Measurements from ENCODE around the gene PATL2. TPM values are rescaled to one million over a fixed set of nuclear protein-coding genes. Genes with fewer than 3 reads are reported as not detected.
A peak's percentile ranks its signal among the peaks of the same experiment; 100 is the strongest.
"Not testable (repeated sequence)": the region's sequence is repeated elsewhere in the genome, so short reads cannot be mapped to it uniquely, and the experiment has no call there.

PATL2 gene
- total RNA-seq, 1 experiment from 2014 or later: 1.2 TPM

- POLR2A ChIA-PET (ENCODE audit: low non-redundant PET): interaction anchor here (0.7 kb wide), 3 partner anchors 22 to 424 kb away, joined by 3 to 12 read pairs (median 10); no protein-coding TSS in a partner anchor
- H3K27me3 ChIP-seq (replicated peaks; ENCODE audit: insufficient read depth, low read depth, low read length, poor library complexity): no peaks in the 10 kb centered on the region
- BruUV-seq (replicated peaks): no TSS peak
- peaks cover 38% of the 10 kb centered on the region for H3K4me1 ChIP-seq (ENCODE audit: insufficient read depth, low read length, poor library complexity, severe bottlenecking)
- CTCF ChIA-PET: interaction anchor here (0.9 to 1.9 kb wide), 2 partner anchors 151 to 383 kb away, joined by 4 to 5 read pairs; no protein-coding TSS in a partner anchor
- H3K4me3 ChIP-seq (ENCODE audit: low read depth, low read length, poor library complexity, severe bottlenecking): no peak overlapping the region
- H3K27ac ChIP-seq (ENCODE audit: low read depth, low read length, poor library complexity, severe bottlenecking): peak overlapping the region; percentile 78
- no peaks in the 10 kb centered on the region for H3K9me3 ChIP-seq (ENCODE audit: low read depth, low read length, poor library complexity, severe bottlenecking)
- intact Hi-C loops (cut with micrococcal nuclease; ENCODE audit: unreplicated experiment): no loop called here
- no peak for DNase-seq (ENCODE audit: low spot score)
- peaks cover 17% of the 10 kb centered on the region for H3K36me3 ChIP-seq (ENCODE audit: insufficient read depth, low read length, poor library complexity, severe bottlenecking)
- no peak for TF ChIP-seq EZH2 (IDR thresholded peaks at IDR 0.05; ENCODE audit: borderline replicate concordance, low read depth, low read length, poor library complexity, severe bottlenecking)
- TF ChIP-seq, protein P1, sequence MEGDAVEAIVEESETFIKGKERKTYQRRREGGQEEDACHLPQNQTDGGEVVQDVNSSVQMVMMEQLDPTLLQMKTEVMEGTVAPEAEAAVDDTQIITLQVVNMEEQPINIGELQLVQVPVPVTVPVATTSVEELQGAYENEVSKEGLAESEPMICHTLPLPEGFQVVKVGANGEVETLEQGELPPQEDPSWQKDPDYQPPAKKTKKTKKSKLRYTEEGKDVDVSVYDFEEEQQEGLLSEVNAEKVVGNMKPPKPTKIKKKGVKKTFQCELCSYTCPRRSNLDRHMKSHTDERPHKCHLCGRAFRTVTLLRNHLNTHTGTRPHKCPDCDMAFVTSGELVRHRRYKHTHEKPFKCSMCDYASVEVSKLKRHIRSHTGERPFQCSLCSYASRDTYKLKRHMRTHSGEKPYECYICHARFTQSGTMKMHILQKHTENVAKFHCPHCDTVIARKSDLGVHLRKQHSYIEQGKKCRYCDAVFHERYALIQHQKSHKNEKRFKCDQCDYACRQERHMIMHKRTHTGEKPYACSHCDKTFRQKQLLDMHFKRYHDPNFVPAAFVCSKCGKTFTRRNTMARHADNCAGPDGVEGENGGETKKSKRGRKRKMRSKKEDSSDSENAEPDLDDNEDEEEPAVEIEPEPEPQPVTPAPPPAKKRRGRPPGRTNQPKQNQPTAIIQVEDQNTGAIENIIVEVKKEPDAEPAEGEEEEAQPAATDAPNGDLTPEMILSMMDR (conservative IDR thresholded peaks at IDR 0.05; ENCODE audit: low read depth, low read length): no peak
Measured at GRCh38 chr15:44734839-44735481, 23.8 kb upstream of the PATL2 start.

DNA sequence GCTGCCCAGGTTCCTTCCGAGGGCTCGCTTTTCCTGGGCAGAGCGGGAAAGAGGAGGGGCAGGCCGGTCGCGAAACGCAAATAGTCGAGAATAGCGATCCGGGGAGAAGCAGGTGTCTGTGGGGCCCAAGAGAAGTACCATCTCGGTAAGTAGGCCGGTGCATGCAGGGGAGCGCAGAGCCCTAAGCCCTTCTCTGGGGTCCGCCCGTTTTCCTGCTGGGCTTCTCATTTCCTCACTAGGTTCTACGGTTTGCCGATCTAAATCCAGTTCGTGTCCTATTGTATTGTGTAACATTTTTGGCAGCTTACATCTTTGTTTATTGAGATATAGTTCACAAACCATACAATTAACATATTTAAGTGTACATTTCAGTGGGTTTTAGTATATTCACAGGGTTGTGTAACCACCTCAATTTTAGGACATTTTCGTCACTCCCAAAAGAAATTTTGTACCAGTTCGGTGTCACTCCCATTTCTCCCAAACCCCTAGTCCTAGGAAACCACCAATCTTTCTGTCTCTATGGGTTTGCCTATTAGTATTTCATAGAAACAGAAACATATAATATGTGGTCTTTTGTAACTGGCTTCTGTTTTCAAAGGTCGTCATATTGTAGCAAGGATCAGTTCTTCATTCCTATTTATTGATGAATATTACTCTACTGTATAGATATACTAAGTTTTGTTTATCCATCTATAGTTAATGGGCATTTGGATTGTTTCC is 18.4 kb upstream of the PATL2 start:
- Histone ChIP-seq H3K4me1 (ENCODE audit: insufficient read depth, low read length, poor library complexity, severe bottlenecking) (peaks cover 42% of the 10 kb centered on the region), H3K27me3 (replicated peaks; ENCODE audit: insufficient read depth, low read depth, low read length, poor library complexity) (no peaks in the 10 kb centered on the region), H3K4me3 (ENCODE audit: low read depth, low read length, poor library complexity, severe bottlenecking) (peak overlapping the region; percentile 81), H3K9me3 (ENCODE audit: low read depth, low read length, poor library complexity, severe bottlenecking) (no peaks in the 10 kb centered on the region), H3K36me3 (ENCODE audit: insufficient read depth, low read length, poor library complexity, severe bottlenecking) (peaks cover 17% of the 10 kb centered on the region), H3K27ac (ENCODE audit: low read depth, low read length, poor library complexity, severe bottlenecking) (peak overlapping the region; percentile 95)
- ChIA-PET POLR2A (ENCODE audit: low non-redundant PET) (interaction anchor here (0.7 to 1.3 kb wide), 3 partner anchors 17 to 77 kb away, joined by 4 read pairs; partner anchors contain the start of genes B2M and PATL2), CTCF (interaction anchor here (1.0 kb wide), 1 partner anchor 16 kb away, joined by 5 read pairs; no protein-coding TSS in a partner anchor)
- TSS peak; percentile 61 for BruUV-seq (replicated peaks)
- peak; percentile 57 for DNase-seq (ENCODE audit: low spot score)
- TF ChIP-seq, protein P1 (conservative IDR thresholded peaks at IDR 0.05; ENCODE audit: low read depth, low read length): no peak
- TF ChIP-seq EZH2 (IDR thresholded peaks at IDR 0.05; ENCODE audit: borderline replicate concordance, low read depth, low read length, poor library complexity, severe bottlenecking): no peak
- intact Hi-C loops (cut with micrococcal nuclease; ENCODE audit: unreplicated experiment): loop anchor here (2.0 to 10.0 kb wide), 3 partner anchors 181 to 305 kb away; partner anchors contain the start of genes CTDSPL2 and SORD

GRCh38 chr15:44728576-44729407 is 17.7 kb upstream of the PATL2 start:
- H3K4me1 ChIP-seq (ENCODE audit: insufficient read depth, low read length, poor library complexity, severe bottlenecking): peaks cover 42% of the 10 kb centered on the region
- intact Hi-C loops (cut with micrococcal nuclease; ENCODE audit: unreplicated experiment): loop anchor here (2.0 to 10.0 kb wide), 3 partner anchors 182 to 304 kb away; partner anchors contain the start of genes CTDSPL2 and SORD
- H3K27ac ChIP-seq (ENCODE audit: low read depth, low read length, poor library complexity, severe bottlenecking): peak overlapping the region; percentile 95
- no peaks in the 10 kb centered on the region for H3K9me3 ChIP-seq (ENCODE audit: low read depth, low read length, poor library complexity, severe bottlenecking)
- POLR2A ChIA-PET (ENCODE audit: low non-redundant PET): interaction anchor here (0.6 to 1.3 kb wide), 4 partner anchors 16 to 80 kb away, joined by 4 read pairs; partner anchors contain the start of genes B2M and PATL2
- CTCF ChIA-PET: interaction anchor here (1.0 kb wide), 2 partner anchors 15 to 65 kb away, joined by 3 to 5 read pairs; partner anchors contain the start of gene SPG11
- no TSS peak for BruUV-seq (replicated peaks)
- no peaks in the 10 kb centered on the region for H3K27me3 ChIP-seq (replicated peaks; ENCODE audit: insufficient read depth, low read depth, low read length, poor library complexity)
- peaks cover 17% of the 10 kb centered on the region for H3K36me3 ChIP-seq (ENCODE audit: insufficient read depth, low read length, poor library complexity, severe bottlenecking)
- TF ChIP-seq EZH2 (IDR thresholded peaks at IDR 0.05; ENCODE audit: borderline replicate concordance, low read depth, low read length, poor library complexity, severe bottlenecking): no peak
- TF ChIP-seq, protein P1 (conservative IDR thresholded peaks at IDR 0.05; ENCODE audit: low read depth, low read length): no peak
- H3K4me3 ChIP-seq (ENCODE audit: low read depth, low read length, poor library complexity, severe bottlenecking): peak overlapping the region; percentile 81
- peak; percentile 99 for DNase-seq (ENCODE audit: low spot score)

DNA sequence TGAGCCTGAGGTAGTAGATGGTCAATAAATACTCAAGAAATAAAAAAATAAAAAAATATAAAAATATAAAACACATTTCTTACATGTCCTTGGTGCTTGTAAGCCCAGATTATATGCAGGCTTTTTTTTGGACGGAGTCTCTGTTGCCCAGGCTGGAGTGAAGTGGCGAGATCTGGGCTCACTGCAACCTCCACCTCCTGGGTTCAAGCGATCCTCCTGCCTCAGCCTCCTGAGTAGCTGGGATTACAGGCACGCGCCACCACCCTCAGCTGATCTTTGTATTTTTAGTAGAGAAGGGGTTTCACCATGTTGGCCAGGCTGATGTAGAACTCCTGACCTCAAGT is 17.1 kb upstream of the PATL2 start:
- POLR2A ChIA-PET (ENCODE audit: low non-redundant PET): interaction anchor here (0.6 to 1.3 kb wide), 3 partner anchors 17 to 79 kb away, joined by 4 read pairs; partner anchors contain the start of genes B2M and PATL2
- not testable (repeated sequence) for DNase-seq (ENCODE audit: low spot score); H3K27me3 ChIP-seq (replicated peaks; ENCODE audit: insufficient read depth, low read depth, low read length, poor library complexity); H3K9me3 ChIP-seq (ENCODE audit: low read depth, low read length, poor library complexity, severe bottlenecking)
- peak overlapping the region; percentile 81 for H3K4me3 ChIP-seq (ENCODE audit: low read depth, low read length, poor library complexity, severe bottlenecking)
- peaks cover 42% of the 10 kb centered on the region for H3K4me1 ChIP-seq (ENCODE audit: insufficient read depth, low read length, poor library complexity, severe bottlenecking)
- CTCF ChIA-PET: interaction anchor here (1.0 kb wide), 2 partner anchors 15 to 65 kb away, joined by 3 to 5 read pairs; partner anchors contain the start of gene SPG11
- BruUV-seq (replicated peaks): TSS peak; percentile 68
- intact Hi-C loops (cut with micrococcal nuclease; ENCODE audit: unreplicated experiment): loop anchor here (2.0 to 10.0 kb wide), 3 partner anchors 183 to 303 kb away; partner anchors contain the start of genes CTDSPL2 and SORD
- H3K27ac ChIP-seq (ENCODE audit: low read depth, low read length, poor library complexity, severe bottlenecking): peak overlapping the region; percentile 95
- H3K36me3 ChIP-seq (ENCODE audit: insufficient read depth, low read length, poor library complexity, severe bottlenecking): peaks cover 17% of the 10 kb centered on the region
